Endodermal cell (in vitro differentiated cells): Measurements from ENCODE around the gene TMEM231. TPM values are rescaled to one million over a fixed set of nuclear protein-coding genes. Genes with fewer than 3 reads are reported as not detected.

Experiments used
- DNase-seq: peaks from one replicate; pipeline ENCODE4 v3.0.0-alpha.2; 2017
- H3K27ac ChIP-seq: 2 replicates; pipeline ENCODE4 v1.5.1; 2013; ENCODE audit warnings: mild to moderate bottlenecking, low read depth, low read length, moderate library complexity
- H3K27me3 ChIP-seq: 2 replicates; pipeline ENCODE4 v1.6.1; 2013; ENCODE audit warnings: mild to moderate bottlenecking, low read length, moderate library complexity; ENCODE audit not compliant: insufficient read depth, control insufficient read depth, poor library complexity, severe bottlenecking
- H3K36me3 ChIP-seq: 2 replicates; pipeline ENCODE4 v1.7.0; 2013; ENCODE audit warnings: mild to moderate bottlenecking, low read length, moderate library complexity; ENCODE audit not compliant: control insufficient read depth, insufficient read depth
- H3K4me1 ChIP-seq: one replicate; pipeline ENCODE4 v1.7.0; 2013; ENCODE audit warnings: low read length; ENCODE audit not compliant: control insufficient read depth, insufficient read depth
- H3K4me3 ChIP-seq: 2 replicates; pipeline ENCODE4 v1.5.1; 2013; ENCODE audit warnings: mild to moderate bottlenecking, low read length, moderate library complexity
- H3K9ac ChIP-seq: 2 replicates; pipeline ENCODE4 v1.6.1; 2013; ENCODE audit warnings: mild to moderate bottlenecking, low read length, moderate library complexity; ENCODE audit not compliant: poor library complexity, severe bottlenecking; ENCODE audit errors: extremely low read depth
- H3K9me3 ChIP-seq: 2 replicates; pipeline ENCODE4 v1.6.1; 2013; ENCODE audit warnings: mild to moderate bottlenecking, low read length, moderate library complexity; ENCODE audit not compliant: control insufficient read depth
- H3K27ac Mint-ChIP-seq: 2 replicates; pipeline ENCODE4 v1.8.0; 2020; ENCODE audit warnings: mixed read lengths
- H3K27me3 Mint-ChIP-seq: 2 replicates; pipeline ENCODE4 v1.8.0; 2021; ENCODE audit warnings: mild to moderate bottlenecking, mixed read lengths; ENCODE audit not compliant: insufficient read depth
- H3K36me3 Mint-ChIP-seq: 2 replicates; pipeline ENCODE4 v1.8.0; 2020; ENCODE audit warnings: low read depth, mixed read lengths
- H3K4me1 Mint-ChIP-seq: 2 replicates; pipeline ENCODE4 v1.8.0; 2020; ENCODE audit warnings: mixed read lengths
- H3K4me3 Mint-ChIP-seq: 2 replicates; pipeline ENCODE4 v1.8.0; 2020; ENCODE audit warnings: mild to moderate bottlenecking, moderate library complexity, mixed read lengths
- H3K9me3 Mint-ChIP-seq: 2 replicates; pipeline ENCODE4 v1.8.0; 2020; ENCODE audit warnings: mild to moderate bottlenecking, mixed read lengths
- WGBS, 2 experiments: methylation state at CpG; one replicate each; pipeline versions ENCODE4 v1.1.5 to v1.1.7; 2013; ENCODE audit warnings: missing lambda C conversion rate in 2 of 2, mixed read lengths in 1 of 2; ENCODE audit not compliant: insufficient coverage in 1 of 2, insufficient read length in 1 of 2; 5-methylcytosine and 5-hydroxymethylcytosine counted together
- total RNA-seq, 2 donors: library from RNA; stranded (reverse); fragmentation: NEBNext Ultra II Directional in 1 of 2; extraction: Animal tissue kit (Norgen Biotek cat#: 25700) in 1 of 2; gene quantifications; 2 replicates in 1 of 2; 3 replicates in 1 of 2; pipeline ENCODE4 v1.2.1, GENCODE V29; 2021
- TF ChIP-seq, protein P1 (sequence below): fragments of 200-600 bp; sonication (generic); conservative IDR thresholded peaks from 2 replicates; pipeline ENCODE4 v1.5.0; 2021; ENCODE audit warnings: antibody characterized with exemption, mild to moderate bottlenecking

TMEM231 gene
- total RNA-seq, 2 donors from 2014 or later, result 11.9 to 15.7 TPM

- Mint-ChIP-seq H3K4me3 (peak overlapping the region; percentile 86), H3K27me3 (no peaks in the 10 kb centered on the region), H3K9me3 (no peaks in the 10 kb centered on the region), H3K27ac (peak overlapping the region; percentile 75), H3K4me1 (peaks cover 15% of the 10 kb centered on the region), H3K36me3 (peaks cover 38% of the 10 kb centered on the region)
- H3K4me3 ChIP-seq, result no peak overlapping the region
- no peak overlapping the region for H3K9ac ChIP-seq
- DNase-seq, result no peak
- H3K27ac ChIP-seq, result no peak overlapping the region
- H3K27me3 ChIP-seq, result no peaks in the 10 kb centered on the region
- 93 to 96% methylated on average over 4 of the region's 4 CpGs for WGBS, 2 experiments
- no peaks in the 10 kb centered on the region for H3K9me3 ChIP-seq
- H3K4me1 ChIP-seq, result peaks cover 4% of the 10 kb centered on the region
- TF ChIP-seq, protein P1, sequence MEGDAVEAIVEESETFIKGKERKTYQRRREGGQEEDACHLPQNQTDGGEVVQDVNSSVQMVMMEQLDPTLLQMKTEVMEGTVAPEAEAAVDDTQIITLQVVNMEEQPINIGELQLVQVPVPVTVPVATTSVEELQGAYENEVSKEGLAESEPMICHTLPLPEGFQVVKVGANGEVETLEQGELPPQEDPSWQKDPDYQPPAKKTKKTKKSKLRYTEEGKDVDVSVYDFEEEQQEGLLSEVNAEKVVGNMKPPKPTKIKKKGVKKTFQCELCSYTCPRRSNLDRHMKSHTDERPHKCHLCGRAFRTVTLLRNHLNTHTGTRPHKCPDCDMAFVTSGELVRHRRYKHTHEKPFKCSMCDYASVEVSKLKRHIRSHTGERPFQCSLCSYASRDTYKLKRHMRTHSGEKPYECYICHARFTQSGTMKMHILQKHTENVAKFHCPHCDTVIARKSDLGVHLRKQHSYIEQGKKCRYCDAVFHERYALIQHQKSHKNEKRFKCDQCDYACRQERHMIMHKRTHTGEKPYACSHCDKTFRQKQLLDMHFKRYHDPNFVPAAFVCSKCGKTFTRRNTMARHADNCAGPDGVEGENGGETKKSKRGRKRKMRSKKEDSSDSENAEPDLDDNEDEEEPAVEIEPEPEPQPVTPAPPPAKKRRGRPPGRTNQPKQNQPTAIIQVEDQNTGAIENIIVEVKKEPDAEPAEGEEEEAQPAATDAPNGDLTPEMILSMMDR, result no peak
- H3K36me3 ChIP-seq, result peaks cover 54% of the 10 kb centered on the region
Measured at GRCh38 chr16:75567911-75568310, 11.9 kb upstream of the TMEM231 start.

DNA sequence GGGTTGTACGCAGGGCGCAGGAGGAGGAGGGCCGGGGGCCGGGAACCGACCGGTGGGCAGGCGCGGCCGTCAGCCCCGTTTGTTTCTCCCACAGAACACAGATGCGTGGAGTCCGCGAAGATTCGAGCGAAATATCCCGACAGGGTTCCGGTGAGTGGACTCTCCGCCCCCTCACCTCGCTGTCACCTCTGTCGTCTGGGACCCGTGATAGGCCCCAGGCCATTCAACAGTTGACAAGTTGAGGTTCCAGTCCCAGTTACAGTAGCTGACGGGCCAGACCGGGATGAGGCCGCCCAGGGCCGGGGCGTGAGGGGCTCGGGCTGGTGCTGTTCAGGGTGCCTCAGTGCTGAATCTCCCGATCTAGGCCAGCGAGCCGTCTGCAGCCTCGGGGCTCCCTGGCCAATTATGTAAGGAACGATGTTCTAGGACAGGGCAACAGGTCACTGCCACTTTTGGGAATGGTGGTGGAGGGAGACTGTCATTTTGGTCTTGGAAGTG lies 10.8 kb upstream of the TMEM231 start:
- 5 to 12% methylated on average over 17 to 32 of the region's 32 CpGs for WGBS, 2 experiments
- H3K4me1 ChIP-seq, result peaks cover 4% of the 10 kb centered on the region
- peak overlapping the region; percentile 98 for H3K4me3 ChIP-seq
- H3K9me3 ChIP-seq, result no peaks in the 10 kb centered on the region
- Mint-ChIP-seq H3K9me3 (no peaks in the 10 kb centered on the region), H3K36me3 (peaks cover 30% of the 10 kb centered on the region), H3K4me3 (peak overlapping the region; percentile 86), H3K4me1 (peaks cover 15% of the 10 kb centered on the region), H3K27me3 (no peaks in the 10 kb centered on the region), H3K27ac (no peak overlapping the region)
- TF ChIP-seq, protein P1, result no peak
- peak; percentile 62 for DNase-seq
- H3K36me3 ChIP-seq, result peaks cover 43% of the 10 kb centered on the region
- H3K9ac ChIP-seq, result peak overlapping the region; percentile 44
- H3K27me3 ChIP-seq, result no peaks in the 10 kb centered on the region
- H3K27ac ChIP-seq, result no peak overlapping the region

DNA sequence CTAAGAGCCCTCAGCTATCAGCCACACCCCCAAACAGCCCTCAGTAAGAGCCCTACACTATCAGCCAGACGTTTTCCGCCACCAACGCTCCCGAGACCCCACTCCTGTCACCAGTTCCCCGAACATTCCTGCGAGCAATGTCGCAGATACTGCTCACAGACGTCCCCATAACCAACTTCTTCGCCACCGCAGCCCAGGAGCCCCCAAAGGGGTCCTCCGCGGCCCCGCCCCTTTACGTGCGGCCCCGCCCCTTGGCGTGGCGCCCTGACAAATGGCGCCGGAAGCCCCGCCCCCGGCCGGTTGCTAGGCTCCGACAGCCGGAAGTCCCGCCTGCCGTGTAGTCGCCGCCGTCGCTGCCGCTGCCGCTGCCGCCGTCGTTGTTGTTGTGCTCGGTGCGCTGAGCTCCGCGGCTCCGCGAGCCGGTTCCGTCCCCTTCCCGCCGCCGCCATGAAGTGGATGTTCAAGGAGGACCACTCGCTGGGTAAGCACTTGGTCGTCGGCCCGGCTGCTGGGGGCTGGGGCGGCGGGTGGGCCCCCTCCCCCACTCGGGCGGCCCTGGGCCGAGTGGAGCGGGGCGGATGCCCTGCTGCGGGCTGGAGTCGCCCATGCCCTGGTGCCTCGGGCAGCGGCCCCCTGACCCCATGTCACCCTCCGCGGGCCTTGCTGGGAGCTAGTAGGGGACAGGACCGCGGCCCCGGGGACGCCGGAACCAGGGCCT lies 10.1 kb upstream of the TMEM231 start, which contains the start of gene GABARAPL2:
Gene GABARAPL2 (plus strand): TSS at position 340 of the 718 bp plus-strand sequence. CDS start 108 bp downstream, at position 448.
- Mint-ChIP-seq H3K4me3 (peak within 1 kb of the TSS; percentile 86), H3K36me3 (peaks cover 27% of the 10 kb centered on the region), H3K9me3 (no peaks in the 10 kb centered on the region), H3K27me3 (no peaks in the 10 kb centered on the region), H3K4me1 (peaks cover 15% of the 10 kb centered on the region), H3K27ac (peak within 1 kb of the TSS; percentile 96)
- Histone ChIP-seq H3K4me3 (peak within 1 kb of the TSS; percentile 98), H3K9me3 (no peaks in the 10 kb centered on the region), H3K27ac (no peak within 1 kb of the TSS), H3K9ac (peak within 1 kb of the TSS; percentile 44), H3K4me1 (peaks cover 4% of the 10 kb centered on the region), H3K36me3 (peaks cover 37% of the 10 kb centered on the region), H3K27me3 (no peaks in the 10 kb centered on the region)
- TF ChIP-seq, protein P1, result no peak
- peak; percentile 97 for DNase-seq
- 0% methylated on average over 13 to 69 of the region's 69 CpGs for WGBS, 2 experiments
